Measurements from ENCODE around the gene RNF11. TPM values are rescaled to one million over a fixed set of nuclear protein-coding genes. Genes with fewer than 3 reads are reported as not detected.
A peak's percentile ranks its signal among the peaks of the same experiment; 100 is the strongest.

RNF11 gene
- total RNA-seq, 4 donors from 2014 or later, result 56.7 to 84.3 (median 76.2) TPM

GRCh38 chr1:51296383-51297357 lies 60.6 kb downstream of the RNF11 start:
- H3K27ac ChIP-seq, result peak overlapping the region in 1 of 4 donors; percentile 31
- TF ChIP-seq POLR2A (IDR thresholded peaks at IDR 0.05) (no peak), CTCF (IDR thresholded peaks at IDR 0.05) (peak; percentile 87 to 96 (median 94)), EP300 (IDR thresholded peaks at IDR 0.05) (peak in 1 of 2 donors; percentile 30)
- H3K4me3 ChIP-seq, result peak overlapping the region; percentile 28 to 56 (median 47)
- peak; percentile 70 to 87 for DNase-seq (ENCODE audit: low spot score in 2 of 2)
- 28 to 48% methylated on average over 20 to 33 of the region's 33 CpGs for WGBS, 2 donors
- H3K4me1 ChIP-seq, result peaks cover 0 to 13% (median 6%) of the 10 kb centered on the region in 4 donors
- H3K27me3 ChIP-seq, result no peaks in the 10 kb centered on the region
- no peaks in the 10 kb centered on the region for H3K36me3 ChIP-seq
- H3K9me3 ChIP-seq, result no peaks in the 10 kb centered on the region

GRCh38 chr1:51297401-51298321 lies 61.6 kb downstream of the RNF11 start:
- Histone ChIP-seq H3K4me3 (peak overlapping the region; percentile 28 to 56 (median 47)), H3K27me3 (no peaks in the 10 kb centered on the region), H3K36me3 (no peaks in the 10 kb centered on the region), H3K9me3 (no peaks in the 10 kb centered on the region), H3K27ac (no peak overlapping the region), H3K4me1 (peaks cover 0 to 13% (median 6%) of the 10 kb centered on the region in 4 donors)
- 82 to 83% methylated on average over 25 of the region's 25 CpGs for WGBS, 2 donors
- TF ChIP-seq EP300 (IDR thresholded peaks at IDR 0.05), result no peak
- TF ChIP-seq POLR2A (IDR thresholded peaks at IDR 0.05), result no peak
- no peak for TF ChIP-seq CTCF (IDR thresholded peaks at IDR 0.05)
- DNase-seq (ENCODE audit: low spot score in 2 of 2), result no peak

- Histone ChIP-seq H3K27ac (no peak overlapping the region), H3K4me1 (peaks cover 0 to 13% (median 6%) of the 10 kb centered on the region in 4 donors), H3K27me3 (no peaks in the 10 kb centered on the region), H3K9me3 (no peaks in the 10 kb centered on the region), H3K4me3 (no peak overlapping the region), H3K36me3 (no peaks in the 10 kb centered on the region)
- 84 to 88% methylated on average over 4 of the region's 4 CpGs for WGBS, 2 donors
- TF ChIP-seq EP300 (IDR thresholded peaks at IDR 0.05) (no peak), CTCF (IDR thresholded peaks at IDR 0.05) (no peak), POLR2A (IDR thresholded peaks at IDR 0.05) (no peak)
- DNase-seq (ENCODE audit: low spot score in 2 of 2), result no peak
These were observed 62.2 kb downstream of the RNF11 start for GRCh38 chr1:51298322-51298705.

DNA sequence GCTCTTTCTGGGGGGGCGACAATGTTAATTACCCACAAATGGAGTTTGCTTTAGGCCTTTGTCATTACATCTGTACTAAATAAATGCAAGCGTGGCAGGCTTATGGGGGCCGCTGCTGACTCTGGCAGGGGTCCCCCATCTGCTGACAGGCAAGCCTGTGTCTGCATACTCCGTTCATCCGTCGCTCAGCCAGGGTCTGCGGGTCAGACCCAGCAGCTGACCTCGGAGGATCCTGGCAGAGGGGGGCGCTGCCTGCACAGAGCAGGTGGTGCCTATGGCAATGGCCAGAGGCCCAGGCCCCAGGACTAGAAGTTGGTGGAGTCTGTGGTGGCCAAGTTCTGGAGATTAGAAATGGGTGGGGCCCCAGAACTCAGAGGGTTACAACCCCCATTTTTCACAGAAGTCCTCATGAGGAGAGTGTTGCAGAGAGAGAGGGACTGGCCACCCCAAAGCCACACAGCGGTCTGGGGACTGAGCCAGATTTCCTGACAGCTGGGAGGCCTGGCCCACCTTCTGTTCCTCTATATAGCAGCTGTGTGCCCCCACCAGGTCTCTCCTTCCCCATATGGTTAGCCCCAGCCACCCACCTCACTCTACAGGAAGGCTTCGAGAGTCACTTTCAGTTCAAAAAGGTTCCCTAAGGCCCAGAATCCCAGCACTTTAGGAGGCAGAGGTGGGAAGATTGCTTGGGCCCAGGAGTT lies 63.3 kb downstream of the RNF11 start:
- no peak for DNase-seq (ENCODE audit: low spot score in 2 of 2)

More for the DNA sequence above, 63.3 kb downstream of the RNF11 start:
- no peaks in the 10 kb centered on the region for H3K9me3 ChIP-seq
- WGBS, 2 donors, result 92 to 95% methylated on average over 11 of the region's 11 CpGs
- H3K27ac ChIP-seq, result no peak overlapping the region
- H3K4me1 ChIP-seq, result peaks cover 0 to 15% (median 6%) of the 10 kb centered on the region in 4 donors
- no peaks in the 10 kb centered on the region for H3K27me3 ChIP-seq
- no peaks in the 10 kb centered on the region for H3K36me3 ChIP-seq
- TF ChIP-seq CTCF (IDR thresholded peaks at IDR 0.05) (no peak), POLR2A (IDR thresholded peaks at IDR 0.05) (no peak), EP300 (IDR thresholded peaks at IDR 0.05) (no peak)
- H3K4me3 ChIP-seq, result no peak overlapping the region
